Uterus (tissue), 2 donors: ENCODE measurements around the gene FSTL5.

Experiments
- CTCF ChIP-seq, 4 experiments: fragments of 200-600 bp in 2 of 4; fragments of 450-650 bp in 2 of 4; sonication (generic) in 2 of 4; IDR thresholded peaks; one replicate each; pipeline ENCODE4 v1.5.1; 2016 to 2019; ENCODE audit warnings: antibody characterized with exemption in 4 of 4, mild to moderate bottlenecking in 2 of 4, moderate library complexity in 1 of 4
- POLR2A ChIP-seq, 2 donors: fragments of 450-650 bp; IDR thresholded peaks; one replicate each; pipeline ENCODE4 v1.6.1; 2016; ENCODE audit warnings: antibody characterized with exemption in 2 of 2, mild to moderate bottlenecking in 1 of 2, moderate library complexity in 1 of 2

GRCh38 chr4:161762796-161763195 is 401.0 kb downstream of the FSTL5 start:
- no peak for TF ChIP-seq CTCF (IDR thresholded peaks at IDR 0.05)
- TF ChIP-seq POLR2A (IDR thresholded peaks at IDR 0.05) = no peak
